HG03045 (cell line): ENCODE results near the gene ZNF675.
"Not testable (repeated sequence)": the region's sequence is repeated elsewhere in the genome, so short reads cannot be mapped to it uniquely, and the experiment has no call there.

Source experiments
- ATAC-seq: cut with Tn5 transposase; IDR thresholded peaks from one replicate; pipeline ENCODE4 v1.9.1; 2021; ENCODE audit warnings: mild to moderate bottlenecking, moderate library complexity; ENCODE audit not compliant: unreplicated experiment

ZNF675 gene

GRCh38 chr19:23686621-23687423 is at the start of gene ZNF675:
ZNF675 (minus strand) TSS chr19:23687212; CDS start chr19:23687033, 179 bp downstream.
- peak; percentile 95 for ATAC-seq

- ATAC-seq, result not testable (repeated sequence)
Observed at GRCh38 chr19:23730729-23731465, 43.9 kb upstream of the ZNF675 start.

GRCh38 chr19:23724161-23724560 is 37.1 kb upstream of the ZNF675 start:
- ATAC-seq, result not testable (repeated sequence)

GRCh38 chr19:23718802-23719201 is 31.8 kb upstream of the ZNF675 start:
- ATAC-seq, result no peak

- ATAC-seq, result no peak
Observed at GRCh38 chr19:23716792-23717191, 29.8 kb upstream of the ZNF675 start.

GRCh38 chr19:23709347-23709746 is 22.3 kb upstream of the ZNF675 start:
- ATAC-seq, result no peak

GRCh38 chr19:23706657-23707056 is 19.6 kb upstream of the ZNF675 start:
- no peak for ATAC-seq

- no peak for ATAC-seq
Observed at GRCh38 chr19:23699521-23699860, 12.5 kb upstream of the ZNF675 start.

GRCh38 chr19:23698711-23699520 is 11.9 kb upstream of the ZNF675 start:
- no peak for ATAC-seq

- not testable (repeated sequence) for ATAC-seq
Observed at GRCh38 chr19:23692937-23693336, 5.9 kb upstream of the ZNF675 start.

- no peak for ATAC-seq
Observed at GRCh38 chr19:23673132-23673531, 13.9 kb downstream of the ZNF675 start.

- not testable (repeated sequence) for ATAC-seq
Observed at GRCh38 chr19:23668606-23669005, 18.4 kb downstream of the ZNF675 start.

- ATAC-seq, result no peak
Observed at GRCh38 chr19:23665651-23666410, 21.2 kb downstream of the ZNF675 start.

- ATAC-seq, result not testable (repeated sequence)
Observed at GRCh38 chr19:23649817-23650216, 37.2 kb downstream of the ZNF675 start.
